Thyroid gland (tissue), 4 donors: Measurements from ENCODE around the gene SP3. TPM values are rescaled to one million over a fixed set of nuclear protein-coding genes. Genes with fewer than 3 reads are reported as not detected.

ENCODE experiments used
- DNase-seq, 2 donors: peaks; one replicate each; pipeline ENCODE4 v3.0.0-alpha.2; 2019
- H3K27ac ChIP-seq, 3 donors: fragments of 200-600 bp; sonication (generic); 1 replicate in 2 of 3; 2 replicates in 1 of 3; pipeline ENCODE4 v1.5.1; 2016 to 2019; ENCODE audit warnings: mild to moderate bottlenecking in 1 of 3, moderate library complexity in 1 of 3
- H3K27me3 ChIP-seq: fragments of 200-600 bp; sonication (generic); one replicate; pipeline ENCODE4 v1.5.1; 2019
- H3K36me3 ChIP-seq, 2 donors: fragments of 200-600 bp; sonication (generic); one replicate each; pipeline ENCODE4 v1.5.1; 2016 to 2019
- H3K4me1 ChIP-seq, 2 donors: fragments of 200-600 bp; sonication (generic); one replicate each; pipeline ENCODE4 v1.5.1; 2017 to 2019
- H3K4me3 ChIP-seq, 3 donors: fragments of 200-600 bp; sonication (generic); replicated peaks in 1 of 3; 1 replicate in 2 of 3; 2 replicates in 1 of 3; pipeline ENCODE4 v1.5.1; 2016; ENCODE audit warnings: mild to moderate bottlenecking in 1 of 3
- H3K9me3 ChIP-seq: fragments of 200-600 bp; sonication (generic); one replicate; pipeline ENCODE4 v1.5.1; 2017
- POLR2A ChIP-seq, 2 donors: fragments of 450-650 bp; IDR thresholded peaks; one replicate each; pipeline ENCODE4 v1.6.1; 2017; ENCODE audit warnings: antibody characterized with exemption in 2 of 2, mild to moderate bottlenecking in 2 of 2, moderate library complexity in 1 of 2
- WGBS, 2 donors: methylation state at CpG; one replicate each; pipeline ENCODE4 v1.1.5; 2017; 5-methylcytosine and 5-hydroxymethylcytosine counted together
- intact Hi-C: fragments of 100-400 bp; cut with DNase I; formaldehyde crosslinking; loops from one replicate; pipeline ENCODE4 v1.15.1; 2023
- total RNA-seq, 4 donors: library from RNA; depleted of rRNA; stranded (reverse); fragments of >200 nt; gene quantifications; one replicate each; pipeline ENCODE4 v1.2.3, GENCODE V29; 2016
- TF ChIP-seq, protein P1 (sequence below), 6 experiments: fragments of 200-600 bp in 3 of 6; fragments of 450-650 bp in 3 of 6; sonication (generic) in 3 of 6; IDR thresholded peaks; one replicate each; pipeline ENCODE4 v1.5.1; 2016 to 2019; ENCODE audit warnings: antibody characterized with exemption in 6 of 6, mild to moderate bottlenecking in 2 of 6, inconsistent platforms in 1 of 6, moderate library complexity in 1 of 6

Gene SP3
- total RNA-seq, 4 donors from 2014 or later = 152 to 237 (median 186) TPM

DNA sequence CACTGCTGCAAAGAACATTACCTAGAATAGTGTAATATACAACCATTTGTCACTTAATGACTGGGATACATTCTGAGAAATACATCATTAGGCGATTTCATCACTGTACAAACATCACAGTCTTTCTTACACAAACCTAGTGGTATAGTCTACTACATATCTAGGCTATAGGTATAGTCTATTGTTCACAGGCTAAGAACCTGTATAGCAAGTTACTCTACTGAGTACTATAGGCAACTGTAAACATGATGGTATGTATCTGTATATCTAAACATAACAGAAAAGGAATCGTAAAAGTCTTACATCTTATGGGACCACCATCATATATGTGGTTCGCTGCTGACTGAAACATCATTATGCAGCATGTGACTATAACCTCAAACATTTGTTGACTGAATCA, 21.4 kb downstream of the SP3 start:
- Histone ChIP-seq H3K4me1 (peaks cover 28 to 36% of the 10 kb centered on the region in 2 donors), H3K4me3 (no peak overlapping the region), H3K27ac (no peak overlapping the region), H3K9me3 (no peaks in the 10 kb centered on the region), H3K36me3 (no peaks in the 10 kb centered on the region), H3K27me3 (no peaks in the 10 kb centered on the region)
- 94 to 96% methylated on average over 3 of the region's 3 CpGs for WGBS, 2 donors
- DNase-seq = no peak
- intact Hi-C loops = no loop called here
- TF ChIP-seq POLR2A (IDR thresholded peaks at IDR 0.05) = no peak
- TF ChIP-seq, protein P1, sequence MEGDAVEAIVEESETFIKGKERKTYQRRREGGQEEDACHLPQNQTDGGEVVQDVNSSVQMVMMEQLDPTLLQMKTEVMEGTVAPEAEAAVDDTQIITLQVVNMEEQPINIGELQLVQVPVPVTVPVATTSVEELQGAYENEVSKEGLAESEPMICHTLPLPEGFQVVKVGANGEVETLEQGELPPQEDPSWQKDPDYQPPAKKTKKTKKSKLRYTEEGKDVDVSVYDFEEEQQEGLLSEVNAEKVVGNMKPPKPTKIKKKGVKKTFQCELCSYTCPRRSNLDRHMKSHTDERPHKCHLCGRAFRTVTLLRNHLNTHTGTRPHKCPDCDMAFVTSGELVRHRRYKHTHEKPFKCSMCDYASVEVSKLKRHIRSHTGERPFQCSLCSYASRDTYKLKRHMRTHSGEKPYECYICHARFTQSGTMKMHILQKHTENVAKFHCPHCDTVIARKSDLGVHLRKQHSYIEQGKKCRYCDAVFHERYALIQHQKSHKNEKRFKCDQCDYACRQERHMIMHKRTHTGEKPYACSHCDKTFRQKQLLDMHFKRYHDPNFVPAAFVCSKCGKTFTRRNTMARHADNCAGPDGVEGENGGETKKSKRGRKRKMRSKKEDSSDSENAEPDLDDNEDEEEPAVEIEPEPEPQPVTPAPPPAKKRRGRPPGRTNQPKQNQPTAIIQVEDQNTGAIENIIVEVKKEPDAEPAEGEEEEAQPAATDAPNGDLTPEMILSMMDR (IDR thresholded peaks at IDR 0.05) = no peak

DNA sequence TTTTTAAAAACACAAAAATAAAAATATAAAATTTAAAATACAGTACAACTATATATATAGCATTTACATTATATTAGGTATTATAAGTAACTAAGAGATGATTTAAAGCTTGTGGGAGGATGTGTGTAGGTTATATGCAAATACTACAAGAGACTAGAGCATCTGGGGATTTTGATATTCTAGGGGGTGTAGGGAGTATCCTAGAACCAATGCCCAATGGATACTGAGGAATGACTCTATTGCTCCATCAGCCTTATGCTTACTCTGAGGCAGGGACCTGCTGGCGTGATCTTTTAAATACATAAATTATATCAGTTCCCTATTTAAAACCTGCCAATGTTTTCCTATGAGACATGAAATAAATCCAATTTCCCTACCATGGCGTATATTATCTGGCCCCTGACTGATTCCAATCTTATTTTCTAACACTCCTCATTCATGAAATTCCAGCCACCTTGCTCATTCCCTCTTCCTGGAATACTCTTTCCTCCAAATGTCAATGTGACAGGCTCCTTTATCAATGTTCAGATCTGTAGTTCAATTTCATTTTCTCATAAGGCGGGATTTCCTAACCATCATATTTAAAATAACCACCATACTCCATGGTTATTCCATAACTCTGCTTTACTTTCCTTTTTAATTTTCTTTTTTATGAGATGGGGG, 22.2 kb downstream of the SP3 start:
- Histone ChIP-seq H3K27me3 (no peaks in the 10 kb centered on the region), H3K9me3 (no peaks in the 10 kb centered on the region), H3K36me3 (no peaks in the 10 kb centered on the region), H3K4me3 (no peak overlapping the region), H3K27ac (no peak overlapping the region), H3K4me1 (peaks cover 29 to 33% of the 10 kb centered on the region in 2 donors)
- TF ChIP-seq, protein P1 (IDR thresholded peaks at IDR 0.05) = no peak
- no peak for TF ChIP-seq POLR2A (IDR thresholded peaks at IDR 0.05)
- intact Hi-C loops = no loop called here
- DNase-seq = no peak
- 90 to 95% methylated on average over 3 of the region's 3 CpGs for WGBS, 2 donors

DNA sequence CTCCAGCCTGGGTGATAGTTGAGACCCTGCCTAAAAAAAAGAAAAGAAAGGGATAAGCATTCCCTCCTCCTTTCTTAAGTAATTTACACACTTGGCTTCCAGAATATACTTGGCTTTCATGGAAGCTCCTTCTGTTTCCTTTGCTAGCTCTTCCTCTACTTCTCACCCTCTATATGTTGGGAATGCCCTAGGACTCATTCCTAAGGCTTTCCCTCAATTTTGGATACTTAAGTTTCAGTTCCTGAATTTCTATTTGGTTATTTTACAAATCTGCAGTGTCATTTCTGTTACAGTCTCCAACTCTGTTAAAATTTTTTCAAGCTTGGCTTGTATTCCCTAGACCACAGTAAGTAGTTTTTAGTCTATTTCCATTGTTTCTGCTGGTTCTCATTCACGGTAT, 23.6 kb downstream of the SP3 start:
- Histone ChIP-seq H3K27ac (no peak overlapping the region), H3K9me3 (no peaks in the 10 kb centered on the region), H3K36me3 (no peaks in the 10 kb centered on the region), H3K4me3 (no peak overlapping the region), H3K27me3 (no peaks in the 10 kb centered on the region), H3K4me1 (peaks cover 44 to 45% of the 10 kb centered on the region in 2 donors)
- WGBS, 2 donors = 63 to 75% methylated on average over 1 of the region's 1 CpG
- intact Hi-C loops = no loop called here
- TF ChIP-seq POLR2A (IDR thresholded peaks at IDR 0.05) = no peak
- TF ChIP-seq, protein P1 (IDR thresholded peaks at IDR 0.05) = no peak
- DNase-seq = no peak

DNA sequence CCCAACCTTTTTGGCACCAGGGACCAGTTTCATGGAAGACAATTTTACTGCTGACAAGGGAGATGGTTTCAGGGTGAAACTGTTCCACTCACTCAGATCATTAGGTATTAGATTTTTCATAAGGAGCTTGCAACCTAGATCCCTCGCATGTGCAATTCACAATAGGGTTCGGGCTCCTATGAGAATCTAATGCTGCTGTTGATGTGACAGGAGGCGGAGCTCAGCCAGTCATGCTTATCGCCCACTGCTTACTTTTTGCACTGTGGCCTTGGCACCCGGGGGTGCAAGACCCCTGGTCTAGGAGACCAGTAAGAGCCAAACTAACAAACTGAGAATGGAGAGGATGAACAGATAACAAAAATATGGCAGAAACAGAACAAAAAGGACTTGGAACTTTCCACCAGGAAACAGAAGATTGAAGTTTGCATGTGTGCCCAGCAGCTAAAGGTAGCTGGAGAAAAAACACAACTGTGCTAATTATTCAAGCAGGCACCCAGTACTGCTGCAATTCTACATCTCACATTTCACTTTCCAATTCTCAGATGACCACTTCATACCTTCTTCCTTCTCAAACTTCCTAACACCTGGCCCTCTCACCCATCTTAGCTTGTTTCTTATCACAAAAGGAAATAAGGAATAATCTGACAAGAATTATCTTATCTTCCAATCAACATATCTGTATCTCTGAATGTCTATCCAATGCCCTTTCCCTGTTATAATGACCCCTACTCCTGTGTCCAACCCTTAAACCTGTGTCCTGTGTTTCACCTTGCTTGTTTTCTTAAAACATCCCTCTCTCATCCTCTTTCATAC, 24.8 kb downstream of the SP3 start:
- intact Hi-C loops = no loop called here
- DNase-seq = no peak
- TF ChIP-seq, protein P1 (IDR thresholded peaks at IDR 0.05) = no peak
- no peak for TF ChIP-seq POLR2A (IDR thresholded peaks at IDR 0.05)
- H3K27me3 ChIP-seq = no peaks in the 10 kb centered on the region
- no peak overlapping the region for H3K4me3 ChIP-seq
- WGBS, 2 donors = 91 to 94% methylated on average over 5 of the region's 5 CpGs
- no peaks in the 10 kb centered on the region for H3K36me3 ChIP-seq
- H3K9me3 ChIP-seq = no peaks in the 10 kb centered on the region
- H3K27ac ChIP-seq = no peak overlapping the region
- H3K4me1 ChIP-seq = peaks cover 47 to 49% of the 10 kb centered on the region in 2 donors
